D721Med (cell line): ENCODE measurements around the gene G2E3.
"Not testable (repeated sequence)": the region's sequence is repeated elsewhere in the genome, so short reads cannot be mapped to it uniquely, and the experiment has no call there.

ENCODE experiments used
- DNase-seq: peaks from one replicate; pipeline ENCODE4 v3.0.0; 2011; ENCODE audit warnings: low spot score; ENCODE audit not compliant: insufficient read length
- FAIRE-seq: peaks from 2 replicates; lab custom pipeline; 2011; peaks lifted over from hg19 to GRCh38; lab: Jason Lieb, UNC
- TF ChIP-seq, protein P1 (sequence below): IDR thresholded peaks from 2 replicates; pipeline ENCODE4 v1.5.1; 2012; ENCODE audit warnings: mild to moderate bottlenecking, control low read depth; ENCODE audit not compliant: insufficient read depth; ENCODE audit errors: missing control alignments

G2E3 gene

GRCh38 chr14:30630248-30630647 lies 71.3 kb downstream of the G2E3 start:
- DNase-seq (no peak), FAIRE-seq (no peak)
- TF ChIP-seq, protein P1, sequence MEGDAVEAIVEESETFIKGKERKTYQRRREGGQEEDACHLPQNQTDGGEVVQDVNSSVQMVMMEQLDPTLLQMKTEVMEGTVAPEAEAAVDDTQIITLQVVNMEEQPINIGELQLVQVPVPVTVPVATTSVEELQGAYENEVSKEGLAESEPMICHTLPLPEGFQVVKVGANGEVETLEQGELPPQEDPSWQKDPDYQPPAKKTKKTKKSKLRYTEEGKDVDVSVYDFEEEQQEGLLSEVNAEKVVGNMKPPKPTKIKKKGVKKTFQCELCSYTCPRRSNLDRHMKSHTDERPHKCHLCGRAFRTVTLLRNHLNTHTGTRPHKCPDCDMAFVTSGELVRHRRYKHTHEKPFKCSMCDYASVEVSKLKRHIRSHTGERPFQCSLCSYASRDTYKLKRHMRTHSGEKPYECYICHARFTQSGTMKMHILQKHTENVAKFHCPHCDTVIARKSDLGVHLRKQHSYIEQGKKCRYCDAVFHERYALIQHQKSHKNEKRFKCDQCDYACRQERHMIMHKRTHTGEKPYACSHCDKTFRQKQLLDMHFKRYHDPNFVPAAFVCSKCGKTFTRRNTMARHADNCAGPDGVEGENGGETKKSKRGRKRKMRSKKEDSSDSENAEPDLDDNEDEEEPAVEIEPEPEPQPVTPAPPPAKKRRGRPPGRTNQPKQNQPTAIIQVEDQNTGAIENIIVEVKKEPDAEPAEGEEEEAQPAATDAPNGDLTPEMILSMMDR: no peak

- TF ChIP-seq, protein P1: no peak
- FAIRE-seq: no peak
- no peak for DNase-seq
Observed at GRCh38 chr14:30632730-30633129, 73.8 kb downstream of the G2E3 start.

GRCh38 chr14:30638926-30639325 lies 80.0 kb downstream of the G2E3 start:
- no peak for DNase-seq
- TF ChIP-seq, protein P1: no peak
- FAIRE-seq: no peak

GRCh38 chr14:30641207-30641606 lies 82.2 kb downstream of the G2E3 start:
- no peak for DNase-seq
- TF ChIP-seq, protein P1: no peak
- no peak for FAIRE-seq

- DNase-seq, FAIRE-seq: not testable (repeated sequence)
Observed at GRCh38 chr14:30644462-30644861, 85.5 kb downstream of the G2E3 start.

- TF ChIP-seq, protein P1: no peak
- DNase-seq (no peak), FAIRE-seq (no peak)
Observed at GRCh38 chr14:30645600-30645999, 86.6 kb downstream of the G2E3 start.

DNA sequence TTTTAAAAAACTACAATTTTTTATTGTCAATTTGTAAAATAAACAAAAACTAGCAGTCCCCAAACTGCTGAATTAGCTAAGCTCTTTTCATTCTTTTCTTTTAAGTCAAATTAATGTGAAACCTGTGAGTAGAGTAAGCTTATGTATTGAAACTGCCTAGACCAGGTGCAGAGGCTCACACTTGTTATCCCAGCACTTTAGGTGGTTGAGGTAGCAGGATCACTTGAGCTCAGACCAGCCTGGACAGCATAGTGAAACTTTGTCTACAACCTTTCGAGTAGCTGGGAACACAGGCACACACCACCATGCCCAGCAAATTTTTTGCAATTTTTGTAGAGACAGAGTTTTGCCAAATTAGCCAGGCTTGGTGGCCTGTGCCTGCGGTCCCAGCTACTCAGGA lies 89.5 kb downstream of the G2E3 start:
- DNase-seq: no peak
- TF ChIP-seq, protein P1: no peak
- FAIRE-seq: no peak

DNA sequence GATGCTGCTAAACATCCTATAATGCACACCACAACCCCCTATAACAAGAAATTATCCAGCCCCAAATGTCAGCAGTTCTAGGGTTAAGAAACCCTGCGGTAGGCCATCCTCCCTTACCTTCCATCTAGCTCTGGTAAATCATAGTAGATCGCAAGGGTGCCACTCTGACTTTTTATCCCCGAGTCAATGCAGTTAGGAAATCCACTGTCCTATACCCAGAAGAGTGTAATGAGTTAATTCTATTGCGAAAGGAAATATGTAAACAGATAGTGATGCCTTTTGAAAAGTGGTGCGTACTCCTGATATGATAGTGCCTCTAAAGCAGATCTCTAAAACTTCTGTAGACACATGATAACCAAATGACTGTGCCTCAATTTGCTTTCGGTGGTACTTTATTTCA lies 93.0 kb downstream of the G2E3 start:
- TF ChIP-seq, protein P1: no peak
- no peak for DNase-seq
- no peak for FAIRE-seq
